IMR-90 (cell line): Measurements from ENCODE around the gene C3AR1. TPM values are rescaled to one million over a fixed set of nuclear protein-coding genes. Genes with fewer than 3 reads are reported as not detected.

Experiments
- ATAC-seq: fragments of 200-7000 bp; cut with Tn5 transposase; 2 replicates; pipeline ENCODE4 v1.9.1; 2020; ENCODE audit warnings: low read depth, mild to moderate bottlenecking, moderate library complexity
- BruUV-seq: library from RNA; stranded (reverse); fragments of 400-500 nt; replicated peaks from 2 replicates; lab custom pipeline; 2021; lab: Mats Ljungman, UMichigan
- CTCF ChIA-PET: fragments of 300-600 bp; formaldehyde crosslinking; extraction: SDS; loops from one replicate; lab custom pipeline; 2021; ENCODE audit warnings: antibody characterized with exemption; lab: Yijun Ruan, JAX
- POLR2A ChIA-PET: fragments of 300-600 bp; sonication (Branson Sonifier 250); formaldehyde crosslinking; loops from one replicate; lab custom pipeline; 2022; ENCODE audit warnings: antibody characterized with exemption; ENCODE audit not compliant: unreplicated experiment; lab: Charles Lee
- DNase-seq: peaks from one replicate; pipeline ENCODE4 v3.0.0; 2013
- H2AFZ ChIP-seq: replicated peaks from 2 replicates; pipeline ENCODE3; 2013; ENCODE audit warnings: low read length, mild to moderate bottlenecking; ENCODE audit not compliant: poor library complexity
- H2AK5ac ChIP-seq: 2 replicates; pipeline ENCODE4 v1.6.1; 2013; ENCODE audit warnings: low read depth, low read length, inconsistent platforms
- H2AK9ac ChIP-seq: replicated peaks from 2 replicates; pipeline ENCODE3; 2013; ENCODE audit warnings: mild to moderate bottlenecking, low read depth, low read length, moderate library complexity; ENCODE audit not compliant: poor library complexity
- H2BK120ac ChIP-seq: 2 replicates; pipeline ENCODE4 v1.6.1; 2013; ENCODE audit warnings: low read depth, low read length, inconsistent platforms
- H2BK15ac ChIP-seq: 3 replicates; pipeline ENCODE4 v1.6.1; 2013; ENCODE audit warnings: low read depth, low read length, inconsistent platforms
- H2BK20ac ChIP-seq: 2 replicates; pipeline ENCODE4 v1.6.1; 2013; ENCODE audit warnings: low read depth, mild to moderate bottlenecking, inconsistent platforms, low read length, moderate library complexity
- H2BK5ac ChIP-seq: 2 replicates; pipeline ENCODE4 v1.6.1; 2013; ENCODE audit warnings: mild to moderate bottlenecking, low read depth, low read length, inconsistent platforms; ENCODE audit not compliant: poor library complexity, severe bottlenecking
- H3K14ac ChIP-seq: replicated peaks from 2 replicates; pipeline ENCODE4 v1.6.1; 2013; ENCODE audit warnings: low read depth, low read length, inconsistent platforms
- H3K18ac ChIP-seq: 2 replicates; pipeline ENCODE4 v1.6.1; 2013; ENCODE audit warnings: low read depth, low read length, control low read depth
- H3K23ac ChIP-seq: 2 replicates; pipeline ENCODE4 v1.6.1; 2013; ENCODE audit warnings: low read depth, low read length, inconsistent platforms
- H3K27ac ChIP-seq: 2 replicates; pipeline ENCODE4 v1.5.1; 2013; ENCODE audit warnings: mild to moderate bottlenecking, control low read depth, low read length; ENCODE audit not compliant: insufficient read depth
- H3K27me3 ChIP-seq: 2 replicates; pipeline ENCODE4 v1.6.1; 2013; ENCODE audit warnings: low read length; ENCODE audit not compliant: control insufficient read depth, insufficient read depth
- H3K36me3 ChIP-seq: 2 replicates; pipeline ENCODE4 v1.6.1; 2013; ENCODE audit warnings: low read length, mixed read lengths; ENCODE audit not compliant: control insufficient read depth, insufficient read depth
- H3K4ac ChIP-seq: 2 replicates; pipeline ENCODE4 v1.6.1; 2013; ENCODE audit warnings: low read depth, low read length, inconsistent platforms
- H3K4me1 ChIP-seq: 2 replicates; pipeline ENCODE4 v1.6.1; 2013; ENCODE audit warnings: low read length, mixed read lengths; ENCODE audit not compliant: control insufficient read depth, insufficient read depth
- H3K4me2 ChIP-seq: 2 replicates; pipeline ENCODE4 v1.6.1; 2013; ENCODE audit warnings: low read depth, mild to moderate bottlenecking, control low read depth, low read length, moderate library complexity
- H3K4me3 ChIP-seq: 2 replicates; pipeline ENCODE4 v1.5.1; 2013; ENCODE audit warnings: low read depth, mild to moderate bottlenecking, control low read depth, low read length, moderate library complexity; ENCODE audit not compliant: insufficient read depth
- H3K56ac ChIP-seq: 2 replicates; pipeline ENCODE4 v1.6.1; 2013; ENCODE audit warnings: low read length, inconsistent platforms; ENCODE audit not compliant: insufficient read depth; ENCODE audit errors: extremely low read depth
- H3K79me1 ChIP-seq, 2 experiments: 2 replicates each; pipeline ENCODE4 v1.6.1; 2013; ENCODE audit warnings: low read length in 2 of 2, inconsistent platforms in 1 of 2, low read depth in 1 of 2
- H3K9ac ChIP-seq: 2 replicates; pipeline ENCODE4 v1.6.1; 2013; ENCODE audit warnings: low read depth, low read length, control low read depth
- H3K9me1 ChIP-seq: 2 replicates; pipeline ENCODE4 v1.6.1; 2013; ENCODE audit warnings: low read length, inconsistent platforms; ENCODE audit not compliant: insufficient read depth
- H3K9me3 ChIP-seq: 2 replicates; pipeline ENCODE4 v1.6.1; 2013; ENCODE audit warnings: low read length; ENCODE audit not compliant: control insufficient read depth, insufficient read depth
- H4K20me1 ChIP-seq: 2 replicates; pipeline ENCODE4 v1.6.1; 2013; ENCODE audit warnings: low read length, inconsistent platforms; ENCODE audit not compliant: insufficient read depth
- H4K5ac ChIP-seq: 2 replicates; pipeline ENCODE4 v1.6.1; 2013; ENCODE audit warnings: mild to moderate bottlenecking, low read depth, low read length, control low read depth
- H4K8ac ChIP-seq, 2 experiments: 2 replicates each; pipeline ENCODE4 v1.6.1; 2013; ENCODE audit warnings: low read depth in 2 of 2, low read length in 2 of 2, control low read depth in 1 of 2, inconsistent platforms in 1 of 2
- H4K91ac ChIP-seq: 2 replicates; pipeline ENCODE4 v1.6.1; 2013; ENCODE audit warnings: low read depth, low read length, inconsistent platforms; ENCODE audit not compliant: insufficient read depth
- CEBPB ChIP-seq: IDR thresholded peaks from 2 replicates; pipeline ENCODE4 v1.6.1; 2012; ENCODE audit warnings: low read depth, low read length, improper control_type of control experiment
- MAZ ChIP-seq: IDR thresholded peaks from 2 replicates; pipeline ENCODE4 v1.6.1; 2012; ENCODE audit warnings: low read depth, mild to moderate bottlenecking, low read length, improper control_type of control experiment, moderate library complexity, borderline replicate concordance
- POLR2A ChIP-seq: IDR thresholded peaks from 2 replicates; pipeline ENCODE4 v1.6.1; 2012; ENCODE audit warnings: mild to moderate bottlenecking, low read depth, low read length
- WGBS, 2 experiments: methylation state at CpG; one replicate each; pipeline versions ENCODE4 v1.1.5 to v1.1.7; 2013; ENCODE audit warnings: missing lambda C conversion rate in 2 of 2; ENCODE audit not compliant: insufficient read length in 1 of 2; ENCODE audit errors: extremely low coverage in 2 of 2; 5-methylcytosine and 5-hydroxymethylcytosine counted together
- dilution Hi-C: fragments of 300-500 bp; cut with HindIII; formaldehyde crosslinking; loops from one replicate; pipeline ENCODE4 v1.14.3; 2018; ENCODE audit warnings: low sequenced_read_pairs; ENCODE audit not compliant: unreplicated experiment
- in situ Hi-C: fragments of 300-500 bp; cut with MboI; formaldehyde crosslinking; loops from 3 replicates; pipeline ENCODE4 v1.14.3; 2019; ENCODE audit warnings: low sequenced_read_pairs, inconsistent platforms, mixed read lengths
- intact Hi-C: fragments of 100-400 bp; cut with micrococcal nuclease; formaldehyde crosslinking; loops from 2 replicates; pipeline ENCODE4 v1.10.0; 2022
- polyA plus RNA-seq, 3 experiments: library from polyadenylated mRNA; depleted of rRNA; stranded (reverse); fragments of >200 nt; gene quantifications; 2 replicates each; pipeline ENCODE4 v1.2.3, GENCODE V29; 2012; ENCODE audit warnings: low replicate concordance in 1 of 3
- total RNA-seq: library from RNA; depleted of rRNA; stranded (reverse); fragments of >200 nt; gene quantifications from 2 replicates; pipeline ENCODE4 v1.2.3, GENCODE V29; 2012

Gene C3AR1
- total and polyA plus RNA-seq, 2 of the 4 experiments (the other 2 are of a cell fraction) = 0.31 to 0.36 TPM

DNA sequence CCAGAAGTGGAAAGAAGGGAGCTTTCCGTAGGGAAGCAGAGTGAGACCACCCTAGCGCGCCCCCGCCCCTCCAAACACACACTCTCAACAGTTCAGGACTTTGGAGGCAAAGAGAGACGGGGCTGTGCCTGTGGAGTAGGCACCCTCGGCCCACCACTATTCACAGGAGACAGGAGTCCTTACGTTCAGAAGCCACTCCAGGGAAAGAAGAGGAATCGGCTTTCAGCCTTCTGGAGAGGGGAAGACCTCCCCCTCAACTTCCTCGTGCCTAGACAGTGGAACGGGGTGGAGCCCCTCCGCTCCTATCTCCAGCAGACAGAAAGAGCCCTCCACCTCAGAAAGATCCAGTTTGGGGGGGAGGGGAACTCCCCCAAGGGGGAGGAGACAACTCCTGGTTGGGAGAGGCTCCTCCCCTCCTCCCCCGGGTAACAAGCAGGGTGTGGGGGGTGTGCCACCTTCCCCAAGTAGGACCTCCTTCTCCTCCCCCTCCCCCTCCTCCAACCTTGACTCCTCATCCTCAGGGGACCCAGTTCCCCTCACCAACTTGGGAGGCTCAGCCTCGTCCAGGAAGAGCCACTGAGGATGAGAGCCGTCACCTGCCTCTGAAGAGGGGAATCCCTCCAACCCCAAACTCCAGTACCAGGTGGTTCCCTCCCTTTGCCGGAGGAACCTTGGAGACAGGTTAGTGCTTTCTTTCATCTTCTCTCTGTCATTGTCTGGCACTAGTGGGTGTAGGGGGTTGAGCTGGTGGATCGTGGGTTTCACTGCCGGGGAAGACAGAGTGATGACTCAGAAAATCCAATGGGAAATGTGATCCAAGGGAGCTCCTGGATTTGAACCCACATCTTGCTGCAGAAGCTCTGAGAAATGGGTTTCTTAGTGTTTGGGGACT is 32.8 kb downstream of the C3AR1 start:
- Histone ChIP-seq H3K9ac (peak overlapping the region; percentile 89), H4K20me1 (peaks cover 41% of the 10 kb centered on the region), H3K4me2 (peak overlapping the region; percentile 87), H2BK120ac (peak overlapping the region; percentile 69), H3K9me3 (no peaks in the 10 kb centered on the region), H4K91ac (peak overlapping the region; percentile 93), H3K9me1 (peaks cover 38% of the 10 kb centered on the region), H3K79me1 (peaks cover 32 to 63% of the 10 kb centered on the region in 2 experiments; a peak in 3 of 4 replicates), H2AK5ac (peak overlapping the region; percentile 95), H2BK15ac (peak overlapping the region; percentile 42; the same call in 1 of the 3 replicates), H2AFZ (peak overlapping the region; percentile 98), H4K8ac (peak overlapping the region; percentile 69 to 82; a peak in 3 of 4 replicates), H3K4ac (peak overlapping the region; percentile 94), H2AK9ac (peak overlapping the region; percentile 98), H4K5ac (peak overlapping the region; percentile 20), H3K4me1 (peaks cover 21% of the 10 kb centered on the region), H3K36me3 (no peaks in the 10 kb centered on the region; the same call in 1 of the 2 replicates), H3K14ac (peak overlapping the region; percentile 97), H2BK5ac (peak overlapping the region; percentile 82), H3K27me3 (no peaks in the 10 kb centered on the region), H3K23ac (peak overlapping the region; percentile 97), H3K27ac (peak overlapping the region; percentile 88), H3K4me3 (peak overlapping the region; percentile 84), H3K18ac (peak overlapping the region; percentile 4), H3K56ac (peak overlapping the region; percentile 76), H2BK20ac (peak overlapping the region; percentile 38)
- intact Hi-C loops = loop anchor here (1.0 kb wide), 1 partner anchor 100 kb away; no protein-coding TSS in a partner anchor
- no TSS peak for BruUV-seq
- TF ChIP-seq CEBPB (no peak), MAZ (peak; percentile 47; the same call in 1 of the 2 replicates), POLR2A (0 out of 2 replicates have a peak, but pooled peaks have one; percentile 11)
- 7% methylated on average over 2 of the region's 17 CpGs; no CpG with 5 or more reads in 1 of the 2 experiments for WGBS, 2 experiments
- ChIA-PET CTCF (interaction anchor here (1.0 kb wide), 1 partner anchor 45 kb away, joined by 4 read pairs; no protein-coding TSS in a partner anchor), POLR2A (interaction anchor here (0.5 kb wide), 1 partner anchor 97 kb away, joined by 4 read pairs; no protein-coding TSS in a partner anchor)
- dilution Hi-C loops = no loop called here
- in situ Hi-C loops = loop anchor here (25.0 kb wide), 1 partner anchor 396 kb away; no protein-coding TSS in a partner anchor
- ATAC-seq (peak; percentile 44), DNase-seq (peak; percentile 33)
